GM18870 (cell line): ENCODE measurements around the gene VEPH1.

Experiments
- ATAC-seq: cut with Tn5 transposase; IDR thresholded peaks from one replicate; pipeline ENCODE4 v1.9.1; 2021; ENCODE audit warnings: moderate library complexity; ENCODE audit not compliant: unreplicated experiment

VEPH1 gene

DNA sequence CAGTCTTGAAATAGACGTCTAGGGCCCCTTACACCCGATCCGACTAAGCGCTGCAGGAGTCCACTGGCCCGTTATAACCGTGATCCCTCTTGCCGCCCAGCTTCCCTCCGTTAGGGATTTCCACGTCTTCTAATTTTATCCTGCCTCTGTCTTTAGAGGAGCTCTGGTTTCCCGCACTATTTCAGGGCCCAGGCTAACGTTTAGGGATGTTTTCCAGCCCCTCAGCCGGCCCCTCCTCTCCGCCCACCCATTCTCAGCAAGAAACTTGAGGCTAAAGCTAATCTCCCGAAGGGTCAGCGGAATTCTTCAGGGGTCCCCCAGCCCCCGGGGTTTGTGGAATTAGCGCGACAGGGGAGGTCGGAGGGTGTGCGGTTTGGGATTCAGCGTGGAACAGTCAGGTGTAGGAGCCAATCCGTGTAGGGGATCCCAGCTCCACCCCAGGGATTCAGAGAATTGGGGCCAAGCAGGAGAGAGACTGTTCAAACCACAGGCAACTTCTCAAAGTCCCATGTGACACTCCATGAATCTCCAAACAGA lies 65.0 kb downstream of the VEPH1 start:
- no peak for ATAC-seq

DNA sequence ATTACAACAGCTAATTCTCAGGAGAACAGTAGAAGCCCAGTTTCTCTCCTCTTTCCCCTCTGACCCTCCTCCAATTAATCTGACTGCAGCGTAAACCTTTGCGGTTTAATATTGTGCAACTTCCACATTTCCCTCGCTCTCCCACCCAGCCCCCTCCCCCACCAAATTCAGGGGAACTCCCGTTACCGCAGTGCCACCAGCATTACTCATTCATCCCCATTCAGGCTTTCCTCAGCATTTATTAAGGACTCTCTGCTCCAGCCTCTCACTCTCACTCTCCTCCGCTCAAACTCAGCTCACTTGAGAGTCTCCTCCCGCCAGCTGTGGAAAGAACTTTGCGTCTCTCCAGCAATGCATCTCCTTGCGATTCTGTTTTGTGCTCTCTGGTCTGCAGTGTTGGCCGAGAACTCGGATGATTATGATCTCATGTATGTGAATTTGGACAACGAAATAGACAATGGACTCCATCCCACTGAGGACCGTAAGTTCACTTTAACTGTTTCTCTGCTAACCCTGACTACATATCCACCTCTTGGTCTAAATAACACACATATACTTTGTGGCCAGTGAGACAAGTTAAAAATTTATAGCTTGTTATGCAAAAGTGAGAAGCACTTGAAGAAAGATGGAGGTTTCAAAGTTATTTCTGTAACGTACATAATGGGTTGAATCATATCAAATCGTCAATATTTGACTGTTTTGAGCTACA lies 66.5 kb downstream of the VEPH1 start, which contains the start of gene PTX3:
PTX3 (plus strand) TSS at position 268 of the 709 bp plus-strand sequence; CDS start at position 352, 84 bp downstream.
- ATAC-seq: no peak

DNA sequence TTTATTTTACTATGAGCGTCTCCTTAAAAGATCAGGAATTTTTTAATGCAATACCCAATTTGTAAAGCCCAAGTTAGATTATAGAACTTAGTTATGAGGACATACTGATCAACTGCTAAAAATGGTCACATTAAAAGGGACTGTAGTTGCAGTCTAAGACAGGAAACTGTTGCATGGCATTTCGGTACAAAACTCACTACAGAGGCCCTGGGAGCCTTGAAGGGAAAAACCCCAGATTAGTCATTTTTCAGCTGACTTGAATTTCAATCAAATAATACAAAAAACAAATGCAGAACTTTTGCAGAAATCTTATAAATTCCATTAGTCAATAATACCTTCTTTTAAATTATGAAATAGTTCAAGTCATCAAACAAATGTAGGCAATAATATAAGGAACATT lies 73.5 kb downstream of the VEPH1 start:
- no peak for ATAC-seq

DNA sequence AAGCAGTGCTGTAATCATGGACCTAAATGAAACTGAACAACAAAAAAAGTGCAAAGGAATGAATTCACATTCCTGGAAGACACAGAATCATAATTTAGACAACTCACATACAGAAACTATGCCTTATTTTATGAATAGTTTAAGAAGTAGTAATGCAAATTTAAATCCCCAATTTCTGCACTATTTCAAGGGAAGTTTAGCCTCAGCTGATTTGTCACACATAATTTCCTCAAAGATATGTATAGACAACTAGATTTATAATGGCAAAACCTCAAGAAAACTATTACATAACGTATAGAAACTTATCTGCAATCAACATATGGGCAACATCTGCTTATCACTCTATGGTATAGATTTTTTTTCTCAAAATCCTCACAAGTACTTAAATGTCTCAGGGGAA lies 74.4 kb downstream of the VEPH1 start:
- no peak for ATAC-seq

DNA sequence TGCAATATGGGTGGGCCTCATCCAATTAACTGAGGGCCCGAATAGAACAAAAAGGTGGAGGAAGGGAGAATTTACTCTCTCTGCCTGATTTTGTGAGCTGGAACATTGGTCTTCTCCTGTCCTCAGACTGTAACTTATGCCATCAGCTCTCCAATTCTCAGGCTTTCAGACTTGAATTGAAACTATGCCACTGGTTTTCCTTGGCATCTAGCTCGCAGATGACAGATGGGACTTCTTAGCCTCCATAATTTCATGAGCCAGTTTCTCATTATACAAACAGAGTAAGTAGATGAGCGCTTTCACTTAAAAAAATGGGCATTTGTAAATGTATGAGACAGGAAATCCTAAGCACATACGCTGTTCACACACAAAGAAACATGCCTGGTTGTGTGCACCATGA lies 75.3 kb downstream of the VEPH1 start:
- ATAC-seq: no peak

DNA sequence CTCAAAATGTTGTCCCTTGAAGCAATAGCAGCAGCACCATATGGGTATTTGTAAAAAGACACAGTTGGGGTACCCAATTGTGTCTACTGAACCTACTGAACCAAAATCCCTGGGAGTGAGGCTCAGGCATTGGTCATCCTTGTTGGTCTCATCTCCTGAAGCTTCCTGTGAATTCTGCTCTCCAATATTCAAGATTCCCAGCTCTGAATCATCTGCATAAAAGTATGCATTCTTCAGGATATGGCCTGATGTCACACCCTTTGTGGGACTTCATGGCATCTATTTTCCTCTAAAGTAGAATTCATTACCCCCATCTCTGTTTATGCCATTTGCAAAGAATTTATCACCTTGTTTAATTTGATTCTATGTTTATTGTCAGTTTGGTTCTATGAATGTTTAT lies 79.9 kb downstream of the VEPH1 start:
- ATAC-seq: no peak

DNA sequence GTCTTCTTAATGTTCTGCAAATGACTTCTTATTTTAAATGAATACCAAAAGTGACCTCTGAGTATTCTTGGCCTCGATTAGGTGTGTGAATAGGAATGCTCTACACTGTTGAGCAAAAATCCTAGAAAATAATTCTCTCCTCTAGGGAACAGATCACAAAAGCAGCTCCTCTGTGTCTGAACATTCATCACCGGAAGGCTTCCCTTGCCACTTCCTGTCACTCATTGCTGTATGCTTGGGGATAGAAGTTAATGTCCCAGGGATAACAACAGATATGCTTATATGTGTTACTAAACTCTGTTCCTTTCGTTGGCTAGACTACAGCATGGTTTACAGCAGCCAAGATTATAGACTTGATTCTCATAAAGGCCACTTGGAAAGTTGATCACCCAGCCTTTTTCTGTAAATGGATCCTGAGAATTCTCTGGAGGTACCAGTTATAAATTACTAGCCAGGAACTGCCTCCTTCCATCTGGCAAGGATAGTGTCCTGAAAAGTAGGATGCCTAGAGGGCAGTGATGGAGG lies 82.5 kb downstream of the VEPH1 start:
- ATAC-seq: no peak

DNA sequence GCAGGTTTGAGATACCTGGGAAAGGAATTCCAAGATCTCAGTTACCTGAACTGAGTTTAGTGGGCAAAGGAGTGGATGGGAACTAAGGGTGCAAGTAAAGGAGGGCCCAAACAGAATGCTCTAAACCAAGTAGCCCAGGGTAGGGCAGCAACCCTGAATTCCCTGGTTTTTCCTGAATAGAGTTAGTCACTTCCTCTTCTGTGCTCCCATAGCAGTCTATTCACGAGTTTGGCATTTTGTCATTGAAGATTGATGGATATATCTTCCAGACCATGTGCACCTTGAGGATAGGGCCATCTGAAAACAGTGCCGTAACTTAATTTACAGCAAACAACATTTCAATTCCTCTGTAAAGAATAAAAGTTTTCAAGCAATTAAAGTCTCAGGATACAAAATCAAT lies 85.1 kb downstream of the VEPH1 start:
- ATAC-seq: no peak

DNA sequence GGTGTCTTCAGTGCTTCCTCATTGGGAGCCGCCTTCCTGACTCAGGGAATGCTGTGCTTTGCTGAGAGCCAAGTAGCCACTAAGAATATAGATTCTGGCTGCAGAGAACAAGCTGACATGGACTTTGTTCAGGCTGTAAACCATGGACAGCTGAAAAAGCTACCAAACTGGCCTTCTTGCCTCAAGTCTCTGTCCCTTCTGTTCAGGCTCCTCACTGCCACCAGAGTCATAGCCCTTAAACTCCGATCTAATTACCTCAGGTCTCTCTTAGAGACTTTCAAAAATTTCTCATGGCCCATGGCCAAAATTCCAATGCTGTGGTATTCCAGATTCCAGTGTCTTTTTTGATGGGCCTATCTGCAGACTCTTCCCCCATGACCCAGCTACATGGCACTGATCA lies 86.0 kb downstream of the VEPH1 start:
- no peak for ATAC-seq

DNA sequence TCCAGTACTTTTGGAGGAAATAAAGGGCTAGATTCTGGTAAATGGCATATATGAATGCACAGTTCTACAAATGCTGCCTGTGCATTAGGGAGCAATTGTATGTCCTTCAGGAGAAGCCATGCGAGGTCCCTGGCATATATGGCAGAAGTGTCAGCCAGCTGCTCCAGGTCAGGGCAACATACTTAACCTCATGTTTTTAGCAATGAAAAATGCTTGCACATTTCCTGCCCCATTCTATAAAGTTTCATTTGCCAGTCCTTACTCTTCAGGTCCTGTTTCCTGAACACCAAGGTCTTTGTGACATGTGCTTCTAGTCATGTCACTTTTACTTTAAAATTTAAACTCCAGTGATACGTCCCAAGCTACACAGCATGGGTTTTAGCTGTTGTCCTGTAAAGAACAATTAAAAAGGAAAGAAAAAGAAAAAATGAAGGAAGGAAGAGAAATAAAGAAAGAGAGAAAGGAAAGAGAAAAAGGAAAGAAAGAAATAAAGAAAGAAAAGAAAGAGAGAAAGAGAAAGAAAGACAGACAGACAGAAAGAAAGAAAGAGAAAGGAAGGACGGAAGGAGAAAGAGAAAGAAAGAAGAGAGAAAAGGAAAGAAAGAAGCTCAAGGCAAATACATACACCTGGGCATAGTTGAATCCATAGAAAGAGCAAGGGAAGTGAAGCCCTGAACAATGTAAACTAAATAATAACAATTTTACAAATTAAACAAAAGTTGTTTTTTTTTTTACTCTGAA lies 86.7 kb downstream of the VEPH1 start:
- ATAC-seq: no peak

DNA sequence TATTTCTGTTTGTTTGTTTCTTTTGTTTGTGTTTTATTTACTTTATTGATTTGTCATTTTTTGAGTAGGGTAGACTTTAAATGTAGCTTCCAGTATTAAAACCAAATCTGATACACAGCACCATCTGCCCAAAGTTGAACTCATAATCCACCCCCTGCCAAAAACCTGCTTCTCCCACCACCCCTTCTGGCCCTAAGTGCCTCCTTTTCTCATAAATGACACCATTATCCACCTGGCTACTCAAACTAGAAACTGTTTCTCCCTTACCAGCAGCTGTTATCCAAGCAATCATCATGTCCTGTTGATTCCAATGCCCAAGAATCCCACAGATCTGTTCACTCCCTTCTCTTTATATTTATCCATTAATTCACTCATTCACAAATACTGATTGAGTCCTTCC lies 88.4 kb downstream of the VEPH1 start:
- ATAC-seq: no peak

DNA sequence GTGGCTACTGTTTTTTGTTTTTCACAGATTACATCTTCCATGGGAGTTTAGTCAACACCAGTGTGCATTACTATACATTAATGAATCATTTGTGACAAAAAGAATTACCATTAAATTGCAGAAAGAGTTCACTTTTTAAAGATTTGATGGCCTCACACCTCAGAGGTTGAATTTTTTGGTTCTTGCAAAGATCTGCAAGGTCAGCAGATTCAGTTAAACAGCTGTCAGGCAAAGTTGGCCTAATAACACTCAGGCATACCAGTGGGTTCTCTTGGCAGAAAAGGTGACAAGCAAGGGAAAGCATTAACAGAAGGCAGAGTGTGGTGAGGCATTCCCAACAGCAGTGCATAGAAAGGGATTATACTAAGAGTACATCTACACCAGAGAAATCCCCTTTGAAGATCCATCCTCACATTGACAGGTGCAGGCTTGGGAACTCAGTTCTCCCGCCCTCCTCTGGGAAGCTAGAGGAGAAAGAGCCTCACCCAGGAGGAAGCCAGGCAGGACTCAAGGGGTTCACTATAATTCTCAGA lies 90.8 kb downstream of the VEPH1 start:
- ATAC-seq: no peak

DNA sequence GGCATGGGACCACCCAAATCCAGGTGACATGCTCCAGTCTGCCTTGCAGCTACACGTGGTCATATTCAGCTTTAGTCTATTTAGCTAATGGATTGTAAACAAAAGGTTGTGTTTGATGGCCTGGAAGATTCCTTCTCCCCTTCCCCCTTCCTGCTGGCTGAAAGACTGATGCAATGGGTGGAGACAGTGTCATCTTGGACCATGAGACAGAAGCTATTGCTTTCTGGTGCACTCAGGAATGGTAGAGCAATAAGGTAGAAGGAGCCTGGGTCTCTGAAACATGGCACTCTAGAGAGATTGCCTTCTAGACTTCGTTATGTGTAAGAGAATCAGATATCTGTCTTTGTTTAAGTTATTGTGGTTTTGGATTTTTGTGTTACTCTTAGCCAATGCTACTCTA lies 92.3 kb downstream of the VEPH1 start:
- ATAC-seq: no peak

DNA sequence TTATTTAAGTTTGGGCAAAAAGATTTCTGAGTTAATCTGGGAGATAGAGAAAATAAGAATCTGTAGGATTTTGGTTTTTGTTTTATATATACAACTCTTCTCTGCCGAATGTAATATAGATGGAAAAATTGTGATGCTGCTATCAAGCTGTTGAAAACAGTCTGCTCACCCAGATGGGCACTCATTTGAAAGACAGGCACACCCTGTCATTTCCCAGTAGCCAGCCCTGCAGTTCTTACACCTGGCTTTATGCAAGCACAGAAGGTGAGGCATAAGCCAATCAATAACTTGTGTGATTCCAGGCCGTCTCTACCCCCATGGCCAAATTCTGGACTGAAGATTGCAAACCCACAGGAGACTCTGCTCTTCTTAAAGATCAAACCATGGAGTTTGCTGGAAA lies 93.7 kb downstream of the VEPH1 start:
- no peak for ATAC-seq

DNA sequence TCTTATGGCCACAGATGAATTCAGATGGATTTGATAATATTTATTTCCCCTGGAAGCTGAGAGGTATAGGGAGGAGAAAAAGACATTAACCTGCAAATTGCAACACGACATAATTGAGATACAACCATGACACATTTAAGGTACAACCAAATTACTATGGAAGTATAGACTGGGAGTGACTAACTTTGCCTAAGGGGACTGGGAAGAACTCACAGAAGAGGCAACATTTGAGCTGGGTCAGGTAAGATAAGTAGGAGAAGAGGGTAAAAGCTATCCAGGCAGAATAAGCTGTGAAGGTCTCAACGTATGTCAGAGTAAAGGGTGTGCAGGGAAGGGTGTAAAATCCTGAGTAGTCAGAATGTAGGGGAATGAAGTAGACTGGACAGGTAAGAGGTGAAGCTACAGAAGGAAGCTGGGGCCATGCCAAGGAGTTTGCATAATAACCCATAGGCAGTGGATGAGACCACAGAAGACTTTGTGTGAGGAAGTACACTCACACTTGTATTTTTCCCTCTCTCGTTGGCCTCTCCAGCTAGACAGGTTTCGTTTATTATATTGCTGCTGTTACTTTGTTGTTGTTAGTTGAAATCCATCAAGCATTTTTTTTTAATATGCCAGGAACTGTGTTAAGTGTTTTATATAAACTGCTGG lies 94.6 kb downstream of the VEPH1 start:
- ATAC-seq: no peak

DNA sequence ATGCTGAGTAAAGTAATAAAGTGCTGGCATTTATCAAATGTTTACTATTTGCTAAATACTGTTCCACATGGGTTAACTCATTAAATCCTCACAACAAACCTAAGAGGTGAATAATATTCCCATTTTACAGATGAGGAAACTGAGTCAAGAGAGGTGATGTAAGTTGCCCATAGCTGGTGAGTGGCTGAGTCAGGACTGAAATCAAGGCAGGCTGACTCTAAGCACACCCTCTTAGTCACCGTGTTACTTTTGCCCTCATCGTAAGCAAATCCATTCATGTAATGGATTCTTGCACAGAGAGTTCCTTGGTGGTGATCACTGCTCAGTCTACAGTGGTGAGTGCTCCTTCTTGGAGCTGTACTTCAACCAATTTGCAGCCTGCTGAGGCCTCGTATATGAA lies 95.4 kb downstream of the VEPH1 start:
- ATAC-seq: no peak

DNA sequence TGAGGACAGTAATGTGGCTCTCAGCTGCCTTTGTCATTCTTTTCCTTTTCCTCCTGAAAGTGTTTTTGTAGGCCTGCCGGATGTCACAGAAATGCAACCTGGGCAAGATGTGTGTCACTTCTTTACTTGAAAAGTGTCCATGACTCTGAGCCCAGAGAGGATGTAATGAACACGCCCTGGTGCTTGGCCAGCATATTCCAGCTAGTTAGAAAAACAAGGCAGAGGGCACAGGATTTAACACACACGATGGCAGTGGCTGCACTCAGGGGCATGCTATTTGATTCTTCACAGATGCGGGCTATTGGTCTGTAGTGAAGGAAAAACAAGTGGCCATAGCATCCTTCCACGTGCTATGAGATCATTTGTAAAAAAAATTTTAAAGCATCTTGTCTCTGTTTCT lies 96.8 kb downstream of the VEPH1 start:
- no peak for ATAC-seq

DNA sequence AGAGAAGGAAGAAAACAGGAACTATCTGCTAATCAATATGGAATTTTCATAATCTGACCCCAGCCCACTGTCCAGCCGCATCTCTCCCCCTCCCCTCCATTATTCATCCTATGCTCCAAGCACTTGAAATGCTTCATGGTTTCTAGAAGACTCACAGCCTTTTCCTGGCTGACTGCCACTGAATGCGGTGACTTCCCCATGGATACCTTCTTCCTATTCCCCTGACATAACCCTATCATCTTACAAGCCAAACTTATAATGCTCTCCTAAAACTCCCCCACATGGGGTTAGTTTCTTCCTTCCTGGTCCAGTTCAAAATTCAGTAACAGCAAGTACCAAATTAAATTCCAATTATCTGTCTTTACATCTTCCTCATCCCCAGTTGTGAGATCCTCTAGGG lies 97.8 kb downstream of the VEPH1 start:
- ATAC-seq: no peak

DNA sequence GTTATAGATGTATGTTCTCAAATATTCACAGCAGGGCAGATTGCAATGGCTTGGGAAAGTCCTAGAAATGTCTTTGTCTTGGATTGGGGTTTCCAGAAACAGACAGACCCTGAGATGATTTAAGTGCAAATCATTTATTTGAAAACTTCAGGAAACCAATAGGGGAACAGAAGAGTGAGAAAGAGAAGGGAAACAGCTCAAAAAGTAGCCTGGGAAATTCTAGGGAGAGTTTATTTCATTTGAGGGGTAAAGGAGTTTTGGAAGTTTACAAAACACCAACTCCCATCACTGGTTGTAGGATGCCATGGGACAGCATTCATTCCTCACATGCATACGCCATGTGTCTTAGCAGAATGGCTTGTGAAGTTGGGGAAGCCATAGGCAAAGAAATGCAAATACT lies 98.8 kb downstream of the VEPH1 start:
- ATAC-seq: no peak

DNA sequence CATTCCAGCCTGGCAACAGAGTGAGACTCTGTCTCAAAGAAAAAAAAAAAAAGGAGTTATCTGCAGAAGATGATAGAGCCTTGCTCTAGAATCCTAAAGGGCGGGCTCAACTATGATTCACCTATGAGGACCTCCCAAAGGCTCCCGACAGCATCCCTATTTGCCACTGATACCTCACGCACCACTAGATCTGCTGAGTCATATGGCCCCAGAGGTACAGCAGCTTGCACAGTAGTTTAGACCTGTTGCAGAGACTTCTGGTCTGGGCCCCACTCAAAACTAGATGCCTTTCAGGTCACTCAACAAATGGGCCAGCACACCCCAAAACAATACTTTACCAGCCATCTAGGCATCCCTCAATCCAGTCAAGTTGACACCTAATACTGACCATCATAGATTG lies 104.6 kb downstream of the VEPH1 start:
- ATAC-seq: no peak

DNA sequence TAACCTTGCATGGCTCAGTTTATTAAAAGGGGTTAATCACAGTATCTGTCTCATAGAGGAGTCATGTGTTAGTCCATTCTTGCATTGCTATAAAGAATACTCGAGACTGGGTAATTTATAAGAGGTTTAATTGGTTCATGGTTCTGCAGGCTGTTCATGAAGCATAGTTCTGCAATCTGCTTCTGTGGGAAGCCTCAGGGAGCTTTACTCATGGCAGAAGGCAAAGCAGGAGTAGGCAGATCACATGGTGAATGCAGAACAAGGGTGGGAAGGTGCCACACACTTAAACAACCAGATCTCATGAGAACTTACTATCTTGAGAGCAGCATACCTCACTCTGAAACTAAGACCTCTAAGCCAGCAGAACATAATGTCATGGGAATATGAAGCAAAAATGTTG lies 108.8 kb downstream of the VEPH1 start:
- no peak for ATAC-seq
